NK-92 treated with Interleukin-12 subunit alpha and Interleukin-12 subunit beta, amount 100 ng/mL, for 24 hours (cell line): ENCODE data around the gene PCIF1.
"Not testable (repeated sequence)": the region's sequence is repeated elsewhere in the genome, so short reads cannot be mapped to it uniquely, and the experiment has no call there.

ENCODE experiments used
- DNase-seq: peaks from one replicate; lab custom pipeline; 2025; lab: John Stamatoyannopoulos, UW

PCIF1 gene

DNA sequence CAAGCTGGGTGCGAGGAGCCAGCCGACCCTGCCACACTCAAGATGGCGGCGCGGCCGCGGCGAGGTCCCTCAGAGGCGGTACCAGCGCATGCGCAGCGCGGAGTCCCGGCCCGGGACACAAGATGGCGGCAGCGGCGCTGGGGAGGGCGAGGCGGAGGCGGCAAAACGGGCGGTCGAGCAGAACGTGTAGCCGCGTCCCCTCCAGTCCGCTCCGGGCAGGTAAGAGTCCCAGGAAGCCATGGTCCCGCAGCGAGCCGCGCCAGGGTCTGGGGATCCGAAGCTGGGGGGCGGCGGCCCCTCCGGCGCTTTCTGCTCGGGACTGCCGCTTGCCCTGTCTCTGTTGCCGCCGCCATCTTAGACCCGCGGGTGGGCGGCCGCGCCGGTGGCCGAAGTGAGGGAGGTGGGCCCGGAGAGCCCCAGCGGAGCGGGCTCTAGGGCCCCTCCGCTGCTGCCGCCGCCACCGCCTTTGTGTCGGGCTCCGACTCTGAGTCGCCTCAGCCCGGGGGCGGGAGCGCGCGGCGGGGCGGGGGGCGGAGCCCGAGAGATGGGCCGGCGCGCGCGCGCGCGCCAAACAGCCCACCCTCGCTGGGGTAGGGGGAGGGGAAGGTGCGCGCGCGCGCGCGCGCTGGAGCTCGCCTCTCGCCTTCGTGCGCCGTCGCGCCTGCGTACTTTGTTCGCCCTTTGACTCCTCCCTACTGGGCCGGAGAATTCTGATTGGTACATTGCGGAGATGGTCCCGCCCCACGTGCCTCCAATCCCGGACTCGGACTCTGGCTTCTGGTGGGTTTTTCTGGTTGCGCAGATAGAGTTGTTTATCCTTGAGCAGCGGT, at the start of gene PCIF1:
TSS of gene PCIF1 (plus strand) at position 98 of the 830 bp plus-strand sequence. CDS start 4,317 bp downstream, outside the sequence.
- DNase-seq: peak; percentile 99

GRCh38 chr20:45886590-45887345, 47.7 kb upstream of the PCIF1 start:
- no peak for DNase-seq

DNA sequence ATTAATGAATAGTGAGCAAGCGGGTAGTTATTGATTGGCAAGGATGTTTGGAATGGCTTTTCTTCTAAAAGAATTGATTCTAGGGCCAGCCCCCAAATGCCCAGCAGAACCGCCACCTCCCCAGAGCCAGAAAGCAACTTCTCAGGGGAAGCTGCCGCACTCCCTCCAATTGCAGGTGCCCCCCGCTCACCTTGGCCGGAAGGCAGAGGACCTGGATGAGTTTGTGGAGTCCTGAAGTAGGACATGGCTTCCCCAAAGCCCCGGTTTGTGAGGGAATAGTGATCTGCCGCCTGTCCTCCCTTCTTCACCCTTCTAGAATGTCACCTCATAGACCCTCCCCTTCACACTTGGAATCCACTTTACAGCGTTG, 47.2 kb upstream of the PCIF1 start, which contains the start of gene SPATA25:
TSS of gene SPATA25 (minus strand) at position 277 of the 370 bp plus-strand sequence. CDS start at position 245, 32 bp downstream.
- DNase-seq: no peak

- DNase-seq: no peak
Measured at GRCh38 chr20:45888681-45889080, 45.8 kb upstream of the PCIF1 start.

- DNase-seq: no peak
Measured at GRCh38 chr20:45890077-45890984, 44.2 kb upstream of the PCIF1 start.

GRCh38 chr20:45890985-45891983, 43.2 kb upstream of the PCIF1 start, which contains the start of the genes CTSA and NEURL2:
Gene CTSA, plus strand, starts transcription at chr20:45891335. Its CDS starts 234 bp downstream, at chr20:45891569.
Gene NEURL2, minus strand, starts transcription at chr20:45891208. Its CDS starts 217 bp downstream, at chr20:45890991.
- peak; percentile 78 for DNase-seq

GRCh38 chr20:45892049-45892825, 42.2 kb upstream of the PCIF1 start:
- no peak for DNase-seq

DNA sequence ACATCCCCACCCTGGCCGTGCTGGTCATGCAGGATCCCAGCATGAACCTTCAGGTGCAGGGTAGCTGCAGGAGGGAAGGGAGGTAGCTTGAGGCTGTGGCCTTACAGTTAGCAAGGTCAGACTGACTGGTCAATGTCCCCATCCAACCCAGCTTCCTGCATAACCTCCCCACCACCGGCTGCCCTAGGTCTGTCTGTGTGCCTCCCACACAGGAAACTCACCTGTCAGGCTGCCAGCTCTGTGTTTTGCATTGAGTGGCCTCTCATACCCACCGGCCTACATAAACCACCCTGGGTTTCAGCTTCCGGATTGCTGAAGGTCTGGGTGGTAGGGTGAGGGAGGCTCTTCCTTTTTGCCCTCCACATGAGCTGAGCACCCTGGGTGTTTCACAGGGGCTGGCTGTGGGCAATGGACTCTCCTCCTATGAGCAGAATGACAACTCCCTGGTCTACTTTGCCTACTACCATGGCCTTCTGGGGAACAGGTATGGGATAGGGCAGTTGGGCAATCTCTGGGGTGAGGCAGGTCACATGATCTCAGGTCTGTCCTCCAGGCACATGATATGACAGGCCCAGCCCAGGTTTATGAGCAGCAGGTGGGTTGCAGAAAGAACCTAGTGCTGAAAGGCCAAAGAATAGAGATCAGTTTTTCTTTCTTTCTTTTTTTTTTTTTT, 41.5 kb upstream of the PCIF1 start:
- DNase-seq: peak; percentile 39

DNA sequence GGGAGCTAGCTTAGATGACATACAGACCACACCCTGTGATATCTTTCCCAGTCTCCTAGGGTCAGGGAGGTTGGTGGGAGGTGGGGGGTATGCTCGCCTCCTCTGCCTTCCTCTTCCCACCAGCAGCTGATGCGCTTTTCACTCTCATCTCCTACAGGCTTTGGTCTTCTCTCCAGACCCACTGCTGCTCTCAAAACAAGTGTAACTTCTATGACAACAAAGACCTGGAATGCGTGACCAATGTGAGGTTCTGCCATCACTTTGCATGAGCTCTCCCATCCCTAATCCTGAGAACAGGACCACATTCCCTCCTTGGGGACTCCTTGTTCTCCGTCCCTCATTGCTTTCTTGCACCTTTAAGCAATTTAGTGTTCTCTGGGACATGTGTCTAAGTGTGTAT, 40.7 kb upstream of the PCIF1 start:
- DNase-seq: no peak

GRCh38 chr20:45894797-45895196, 39.7 kb upstream of the PCIF1 start:
- no peak for DNase-seq

- DNase-seq: no peak
Measured at GRCh38 chr20:45896641-45897161, 37.8 kb upstream of the PCIF1 start.

DNA sequence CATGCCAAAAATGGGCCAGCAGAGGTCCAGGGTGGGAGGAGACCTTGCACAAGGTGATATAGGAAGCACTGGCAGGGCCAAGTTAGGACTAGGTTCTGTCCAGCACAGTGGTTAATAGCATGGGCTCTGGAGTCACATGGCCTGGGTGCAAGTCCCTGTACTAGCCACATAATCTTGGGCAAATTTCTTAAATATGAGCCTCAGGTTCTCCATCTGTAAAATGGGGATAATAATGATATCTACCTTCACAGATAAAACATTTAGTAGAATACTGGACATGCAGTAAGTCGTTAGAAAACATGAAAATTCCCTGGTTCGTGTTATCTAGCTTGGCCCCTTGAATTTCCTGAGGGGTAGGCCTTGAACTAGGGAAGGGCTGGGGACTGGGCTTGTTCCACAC, 37.2 kb upstream of the PCIF1 start:
- DNase-seq: no peak

DNA sequence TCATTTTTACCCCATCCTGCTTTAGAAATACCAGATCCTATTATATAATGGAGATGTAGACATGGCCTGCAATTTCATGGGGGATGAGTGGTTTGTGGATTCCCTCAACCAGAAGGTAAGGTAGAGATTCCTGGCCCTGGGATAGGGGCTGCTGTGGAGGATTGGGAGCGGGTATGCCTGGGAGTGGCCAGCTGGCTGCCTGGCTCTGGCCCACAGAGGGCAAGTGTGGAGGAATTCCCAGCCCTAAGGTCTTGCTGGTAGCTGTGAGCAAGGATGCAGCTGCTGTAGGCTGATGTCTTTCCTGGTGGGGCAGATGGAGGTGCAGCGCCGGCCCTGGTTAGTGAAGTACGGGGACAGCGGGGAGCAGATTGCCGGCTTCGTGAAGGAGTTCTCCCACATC, 36.8 kb upstream of the PCIF1 start:
- no peak for DNase-seq

- DNase-seq: no peak
Measured at GRCh38 chr20:45898285-45898684, 36.2 kb upstream of the PCIF1 start.

DNA sequence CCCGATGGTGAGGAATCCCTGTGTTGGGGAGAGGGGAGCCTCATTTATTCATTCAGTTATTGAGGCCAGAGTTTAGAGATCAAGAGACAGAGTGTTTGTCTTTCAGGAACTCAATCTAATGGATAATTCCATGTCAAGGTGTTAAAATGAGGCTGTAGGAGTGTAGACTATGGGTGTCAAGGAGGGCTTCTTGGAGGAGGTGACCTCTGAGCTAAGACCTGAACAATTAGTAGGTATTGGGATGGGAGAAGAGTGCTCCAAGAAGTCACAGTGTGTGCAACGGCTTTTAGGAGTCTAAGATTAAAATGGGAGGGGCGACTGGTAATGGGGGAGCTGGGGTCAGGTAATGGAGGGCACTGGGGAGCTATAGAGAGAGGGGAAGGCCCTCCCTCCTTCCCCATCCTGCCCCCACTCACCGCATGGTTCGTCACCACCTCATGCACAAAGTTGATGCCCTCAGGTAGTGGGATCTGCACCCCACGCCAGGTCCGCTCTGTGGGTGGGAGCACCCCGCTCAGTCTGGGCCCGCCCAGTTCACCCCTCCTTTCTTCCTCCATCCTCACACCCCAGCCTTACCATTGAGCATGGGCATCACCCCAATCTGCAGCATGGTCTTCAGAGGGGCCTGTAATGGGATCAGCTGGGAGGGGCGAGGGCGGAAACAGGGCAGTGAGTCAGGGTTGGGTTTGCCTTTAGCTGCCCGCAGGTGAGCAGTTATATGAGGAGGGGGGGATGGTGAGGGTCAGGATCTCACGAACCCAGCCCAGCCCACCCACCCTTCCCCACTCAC, 35.2 kb upstream of the PCIF1 start:
- DNase-seq: no peak

DNA sequence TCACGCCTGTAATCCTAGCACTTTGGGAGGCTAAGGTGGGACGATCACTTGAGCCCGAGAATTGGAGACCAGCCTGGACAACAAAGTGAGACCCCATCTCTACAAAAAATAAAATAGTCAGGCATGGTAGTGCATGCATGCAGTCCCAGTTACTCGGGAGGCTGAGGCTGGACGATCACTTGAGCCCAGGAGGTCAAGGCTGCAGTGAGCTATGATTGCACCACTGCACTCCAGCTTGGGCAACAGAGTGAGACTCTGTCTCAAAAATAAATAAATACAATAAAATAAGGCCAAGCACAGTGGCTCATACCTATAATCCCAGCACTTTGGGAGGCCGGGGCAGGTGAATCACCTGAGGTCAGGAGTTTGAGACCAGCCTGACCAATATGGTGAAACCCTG, 33.2 kb upstream of the PCIF1 start:
- DNase-seq: not testable (repeated sequence)

- no peak for DNase-seq
Measured at GRCh38 chr20:45902199-45902701, 32.2 kb upstream of the PCIF1 start.
